ENCODE results near the gene FGA.

GRCh38 chr4:154630324-154630723 is 39.8 kb upstream of the FGA start:
- TF ChIP-seq ZC3H4 (CRISPR knock-in tag; IDR thresholded peaks at IDR 0.05; ENCODE audit: borderline replicate concordance) (no peak), ELF1 (tag; IDR thresholded peaks at IDR 0.05) (no peak), ZNF766 (CRISPR knock-in tag; conservative IDR thresholded peaks at IDR 0.05) (no peak), MXI1 (IDR thresholded peaks at IDR 0.05; ENCODE audit: low read depth, low read length) (no peak), ZBTB1 (CRISPR knock-in tag; IDR thresholded peaks at IDR 0.05; ENCODE audit: borderline replicate concordance, low read depth) (no peak), REST (IDR thresholded peaks at IDR 0.05; ENCODE audit: borderline replicate concordance) (no peak), REST (CRISPR knock-in tag; IDR thresholded peaks at IDR 0.05; ENCODE audit: low read depth) (no peak), ZKSCAN1 (IDR thresholded peaks at IDR 0.05; ENCODE audit: low read depth, low read length) (no peak), KDM1A (IDR thresholded peaks at IDR 0.05) (no peak), CHD2 (IDR thresholded peaks at IDR 0.05; ENCODE audit: low read depth, low read length) (no peak), CTCF (IDR thresholded peaks at IDR 0.05 in 2 of 3, conservative IDR thresholded peaks at IDR 0.05 in 1 of 3; ENCODE audit: insufficient read depth in 2 of 3, low read depth in 1 of 3, low read length in 3 of 3) (no peak), NFRKB (IDR thresholded peaks at IDR 0.05; ENCODE audit: low read depth) (no peak), TBP (optimal IDR thresholded peaks at IDR 0.05; ENCODE audit: low read depth, low read length) (no peak)

All from K562 (cell line).